Neural progenitor cell (in vitro differentiated cells): ENCODE results near the gene FAM174B.

Experiments
- CTCF ChIP-seq: fragments of 200-600 bp; sonication (generic); IDR thresholded peaks from 2 replicates; pipeline ENCODE4 v1.5.1; 2017; ENCODE audit warnings: antibody characterized with exemption, mild to moderate bottlenecking
- EZH2 ChIP-seq: fragments of 200-600 bp; sonication (generic); IDR thresholded peaks from 2 replicates; pipeline ENCODE4 v1.6.1; 2017; ENCODE audit warnings: antibody characterized with exemption, mild to moderate bottlenecking, moderate library complexity
- EZH2phosphoT487 ChIP-seq: fragments of 200-600 bp; sonication (generic); IDR thresholded peaks from 2 replicates; pipeline ENCODE4 v1.6.1; 2017; ENCODE audit warnings: antibody characterized with exemption

- TF ChIP-seq CTCF (peak; percentile 65), EZH2phosphoT487 (no peak), EZH2 (no peak)
These were observed 38.2 kb upstream of the FAM174B start for GRCh38 chr15:92693691-92694331.
